HG03108 (cell line): ENCODE results near the gene ANTKMT.
"Not testable (repeated sequence)": the region's sequence is repeated elsewhere in the genome, so short reads cannot be mapped to it uniquely, and the experiment has no call there.

Source experiments
- ATAC-seq: cut with Tn5 transposase; IDR thresholded peaks from one replicate; pipeline ENCODE4 v1.9.1; 2021; ENCODE audit warnings: moderate library complexity; ENCODE audit not compliant: unreplicated experiment

The ANTKMT gene

GRCh38 chr16:680967-681745 is 39.8 kb upstream of the ANTKMT start:
- ATAC-seq = no peak

GRCh38 chr16:681746-682427 is 39.1 kb upstream of the ANTKMT start:
- no peak for ATAC-seq

GRCh38 chr16:682493-683395 is 38.2 kb upstream of the ANTKMT start:
- ATAC-seq = no peak

- ATAC-seq = no peak
These were observed 37.4 kb upstream of the ANTKMT start for GRCh38 chr16:683396-684070.

GRCh38 chr16:684071-684794 is 36.7 kb upstream of the ANTKMT start, which contains the start of gene JMJD8:
Gene JMJD8, minus strand, starts transcription at chr16:684334. Its CDS starts 15 bp downstream, at chr16:684319.
- peak; percentile 64 for ATAC-seq

- ATAC-seq = no peak
These were observed 35.8 kb upstream of the ANTKMT start for GRCh38 chr16:684961-685696.

GRCh38 chr16:685967-686366 is 35.0 kb upstream of the ANTKMT start:
- ATAC-seq = no peak

GRCh38 chr16:686459-687260 is 34.3 kb upstream of the ANTKMT start:
- ATAC-seq = no peak

- ATAC-seq = no peak
These were observed 33.4 kb upstream of the ANTKMT start for GRCh38 chr16:687499-687898.

GRCh38 chr16:689175-689897 is 31.6 kb upstream of the ANTKMT start:
- no peak for ATAC-seq

- not testable (repeated sequence) for ATAC-seq
These were observed 29.7 kb upstream of the ANTKMT start for GRCh38 chr16:691242-691641.

GRCh38 chr16:692356-693108 is 28.4 kb upstream of the ANTKMT start:
- ATAC-seq = no peak

GRCh38 chr16:693364-693763 is 27.6 kb upstream of the ANTKMT start:
- ATAC-seq = no peak

GRCh38 chr16:693766-694165 is 27.2 kb upstream of the ANTKMT start:
- ATAC-seq = no peak

GRCh38 chr16:694187-694862 is 26.6 kb upstream of the ANTKMT start:
- no peak for ATAC-seq

GRCh38 chr16:694863-695354 is 26.0 kb upstream of the ANTKMT start:
- no peak for ATAC-seq
